LNCaP clone FGC (cell line): ENCODE measurements around the gene CERT1.
"Not testable (repeated sequence)": the region's sequence is repeated elsewhere in the genome, so short reads cannot be mapped to it uniquely, and the experiment has no call there.

Experiments
- DNase-seq: peaks from one replicate; pipeline ENCODE4 v3.0.0-alpha.2; 2011; ENCODE audit warnings: low read depth
- H3K4me3 ChIP-seq: 2 replicates; pipeline ENCODE4 v1.5.1; 2011; ENCODE audit warnings: mild to moderate bottlenecking, low read depth, low read length, control low read depth
- CTCF ChIP-seq: IDR thresholded peaks from 2 replicates; pipeline ENCODE4 v1.5.1; 2012; ENCODE audit warnings: mild to moderate bottlenecking; ENCODE audit not compliant: control insufficient read depth, insufficient read depth; ENCODE audit errors: extremely low read depth

The CERT1 gene

GRCh38 chr5:75511435-75512382 is at the start of gene CERT1, which contains the start of gene POLK:
TSS of gene CERT1 (minus strand) at chr5:75511629. CDS start at chr5:75511207, 422 bp downstream.
TSS of gene POLK (plus strand) at chr5:75511891.
- TF ChIP-seq CTCF, result no peak
- DNase-seq, result peak; percentile 96
- peak within 1 kb of the TSS; percentile 86 for H3K4me3 ChIP-seq

- H3K4me3 ChIP-seq, DNase-seq: not testable (repeated sequence)
These were observed 49.2 kb upstream of the CERT1 start for GRCh38 chr5:75560655-75561054.

- no peak for TF ChIP-seq CTCF
- no peak overlapping the region for H3K4me3 ChIP-seq
- no peak for DNase-seq
These were observed 47.7 kb upstream of the CERT1 start for GRCh38 chr5:75558981-75559632.

GRCh38 chr5:75558221-75558620 is 46.8 kb upstream of the CERT1 start:
- DNase-seq, result no peak
- no peak overlapping the region for H3K4me3 ChIP-seq
- no peak for TF ChIP-seq CTCF

GRCh38 chr5:75553358-75553757 is 41.9 kb upstream of the CERT1 start:
- H3K4me3 ChIP-seq, result no peak overlapping the region
- DNase-seq, result no peak
- no peak for TF ChIP-seq CTCF

- TF ChIP-seq CTCF, result no peak
These were observed 41.3 kb upstream of the CERT1 start for GRCh38 chr5:75552764-75553163.

GRCh38 chr5:75551471-75551870 is 40.0 kb upstream of the CERT1 start:
- DNase-seq, result no peak

More at GRCh38 chr5:75552764-75553163, 41.3 kb upstream of the CERT1 start:
- no peak overlapping the region for H3K4me3 ChIP-seq
- DNase-seq, result no peak

More at GRCh38 chr5:75551471-75551870, 40.0 kb upstream of the CERT1 start:
- no peak overlapping the region for H3K4me3 ChIP-seq
- no peak for TF ChIP-seq CTCF
